GM12891 (cell line): Measurements from ENCODE around the gene FAM241A.
"Not testable (repeated sequence)": the region's sequence is repeated elsewhere in the genome, so short reads cannot be mapped to it uniquely, and the experiment has no call there.

ENCODE experiments used
- DNase-seq: peaks from one replicate; pipeline ENCODE4 v3.0.0; 2011; ENCODE audit warnings: low spot score; ENCODE audit not compliant: insufficient read length
- FAIRE-seq: peaks from 2 replicates; lab custom pipeline; 2011; peaks lifted over from hg19 to GRCh38; lab: Jason Lieb, UNC
- PAX5 ChIP-seq: IDR thresholded peaks from 2 replicates; pipeline ENCODE4 v1.6.1; 2011; ENCODE audit warnings: low read length, moderate library complexity, mild to moderate bottlenecking; ENCODE audit not compliant: insufficient read depth, severe bottlenecking
- POLR2A ChIP-seq: IDR thresholded peaks from 2 replicates; pipeline ENCODE4 v1.6.1; 2011; ENCODE audit warnings: low read depth, low read length, control low read depth
- POLR2AphosphoS5 ChIP-seq: IDR thresholded peaks from 2 replicates; pipeline ENCODE4 v1.6.1; 2011; ENCODE audit warnings: low read depth, low read length, control low read depth
- POU2F2 ChIP-seq: IDR thresholded peaks from 2 replicates; pipeline ENCODE4 v1.6.1; 2011; ENCODE audit warnings: low read depth, mild to moderate bottlenecking, control low read depth, low read length, moderate library complexity
- SPI1 ChIP-seq: IDR thresholded peaks from 2 replicates; pipeline ENCODE4 v1.6.1; 2011; ENCODE audit warnings: low read depth, low read length, control low read depth
- TAF1 ChIP-seq: IDR thresholded peaks from 2 replicates; pipeline ENCODE4 v1.6.1; 2011; ENCODE audit warnings: low read depth, low read length, control low read depth

Gene FAM241A

DNA sequence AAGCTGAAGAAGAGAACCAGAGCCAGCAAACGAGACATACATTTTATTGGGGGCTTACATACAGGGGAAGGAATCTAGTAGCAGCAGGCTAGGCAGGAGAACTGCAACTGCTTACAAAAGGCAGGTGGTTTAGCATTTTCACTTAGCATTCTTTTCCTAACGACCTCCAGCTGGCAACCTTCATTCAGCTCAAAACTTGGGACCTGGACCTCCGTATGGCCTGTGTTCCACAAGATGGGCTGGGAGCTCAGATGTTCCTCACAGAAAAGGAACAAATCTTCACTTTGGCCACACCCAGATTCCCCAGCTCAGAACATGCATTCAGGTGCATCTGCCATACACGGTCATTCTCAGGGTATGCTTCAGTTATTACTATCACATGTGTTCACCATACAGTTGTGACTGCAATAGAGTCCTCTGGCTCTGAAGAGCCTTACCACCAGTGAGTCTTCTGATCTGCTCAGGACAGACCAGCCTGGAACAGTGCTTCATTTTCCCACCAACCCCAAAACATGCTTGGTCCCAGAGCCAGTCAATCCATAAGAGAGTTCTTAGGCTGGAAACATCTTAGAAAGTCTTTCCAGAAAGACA is 56.8 kb downstream of the FAM241A start:
- DNase-seq (no peak), FAIRE-seq (peak; percentile 88)
- no peak for TF ChIP-seq SPI1
- no peak for TF ChIP-seq POLR2A
- TF ChIP-seq POU2F2 = no peak
- TF ChIP-seq TAF1 = no peak
- TF ChIP-seq PAX5 = no peak
- TF ChIP-seq POLR2AphosphoS5 = no peak

DNA sequence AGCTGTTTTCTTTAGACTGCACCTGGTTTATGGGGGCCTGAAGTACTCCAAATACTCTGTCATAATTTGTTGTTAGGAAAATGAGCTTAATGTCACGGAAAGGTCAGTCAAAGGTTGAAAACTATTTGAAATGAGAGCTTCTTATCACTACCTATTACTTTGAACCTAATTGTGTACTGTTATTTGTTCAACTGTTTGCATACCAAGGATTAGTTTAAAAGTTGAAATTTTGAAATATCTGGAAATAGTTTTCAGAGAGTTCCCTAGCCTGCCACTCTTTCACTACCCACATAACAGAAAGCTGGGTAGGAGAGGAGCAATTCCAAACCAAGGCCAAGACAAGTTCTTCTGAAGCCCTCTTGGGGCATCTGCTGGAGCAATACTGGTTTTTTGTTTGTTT is 58.3 kb downstream of the FAM241A start:
- no peak for DNase-seq
- TF ChIP-seq PAX5 (no peak), TAF1 (no peak), POU2F2 (no peak), SPI1 (no peak), POLR2A (no peak), POLR2AphosphoS5 (no peak)
- no peak for FAIRE-seq

DNA sequence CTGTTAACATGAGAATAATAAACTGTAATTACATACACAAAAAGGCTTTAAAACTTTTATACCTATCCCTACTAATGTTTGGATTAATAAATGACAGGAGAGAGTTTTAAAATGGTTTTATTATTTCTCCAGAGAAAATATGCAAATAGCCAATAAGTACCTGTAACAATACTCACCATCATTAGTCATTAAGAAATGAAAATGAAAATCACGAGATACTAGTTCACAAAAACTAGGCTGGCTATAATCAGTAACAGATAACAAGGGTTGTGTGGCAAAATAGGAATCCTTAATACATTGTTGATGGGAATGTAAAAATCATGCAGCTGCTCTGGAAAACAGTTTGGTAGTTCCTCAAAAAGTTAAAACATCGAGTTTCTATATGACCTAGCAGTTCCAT is 61.2 kb downstream of the FAM241A start:
- DNase-seq (no peak), FAIRE-seq (no peak)
- TF ChIP-seq PAX5 = no peak
- TF ChIP-seq POU2F2 = no peak
- no peak; the same call in 1 of the 2 replicates for TF ChIP-seq SPI1
- TF ChIP-seq TAF1 = no peak
- no peak for TF ChIP-seq POLR2AphosphoS5
- TF ChIP-seq POLR2A = no peak

- not testable (repeated sequence) for FAIRE-seq, DNase-seq
Measured at GRCh38 chr4:112208137-112209095, 63.2 kb downstream of the FAM241A start.

DNA sequence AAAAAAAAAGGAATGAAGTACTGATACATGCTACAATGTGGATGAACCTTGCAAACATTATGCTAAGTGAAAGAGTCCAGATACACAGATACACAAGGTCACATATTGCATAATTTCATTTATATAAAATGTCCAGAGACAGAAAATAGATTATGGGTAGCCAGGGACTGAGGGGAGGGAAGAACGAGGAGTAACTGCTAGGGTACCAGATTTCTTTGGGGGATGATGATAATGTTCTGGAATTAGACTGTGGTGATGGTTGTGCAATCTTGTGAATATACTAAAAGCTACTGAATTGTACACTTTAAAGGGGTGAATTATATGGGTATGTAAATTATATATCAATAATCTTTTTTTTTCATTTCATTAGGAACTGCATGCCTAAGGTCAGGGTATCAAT is 65.5 kb downstream of the FAM241A start:
- FAIRE-seq = no peak
- no peak for TF ChIP-seq SPI1
- TF ChIP-seq PAX5 = no peak
- no peak for TF ChIP-seq POLR2AphosphoS5
- no peak for TF ChIP-seq POLR2A
- TF ChIP-seq POU2F2 = no peak
- no peak for TF ChIP-seq TAF1
- no peak for DNase-seq

- no peak for FAIRE-seq
- DNase-seq = no peak
Measured at GRCh38 chr4:112213091-112213490, 67.8 kb downstream of the FAM241A start.

GRCh38 chr4:112213856-112214255 is 68.6 kb downstream of the FAM241A start:
- peak; percentile 55 for FAIRE-seq
- TF ChIP-seq POU2F2 (no peak), PAX5 (no peak), TAF1 (no peak), SPI1 (no peak), POLR2AphosphoS5 (no peak), POLR2A (no peak)
- no peak for DNase-seq

More at GRCh38 chr4:112213091-112213490, 67.8 kb downstream of the FAM241A start:
- TF ChIP-seq POLR2AphosphoS5 (no peak), SPI1 (peak; percentile 83)

- no peak for FAIRE-seq
Measured at GRCh38 chr4:112214390-112215264, 69.4 kb downstream of the FAM241A start.

GRCh38 chr4:112219826-112220366 is 74.6 kb downstream of the FAM241A start:
- no peak for DNase-seq
- no peak for TF ChIP-seq PAX5
- TF ChIP-seq SPI1 = no peak
- TF ChIP-seq POLR2A = no peak
- no peak for TF ChIP-seq POLR2AphosphoS5
- TF ChIP-seq TAF1 = no peak
- TF ChIP-seq POU2F2 = no peak

More at GRCh38 chr4:112214390-112215264, 69.4 kb downstream of the FAM241A start:
- no peak for DNase-seq
- no peak for TF ChIP-seq TAF1
- TF ChIP-seq PAX5 = no peak
- TF ChIP-seq POLR2AphosphoS5 = no peak
- no peak for TF ChIP-seq SPI1
- TF ChIP-seq POU2F2 = no peak
- no peak for TF ChIP-seq POLR2A

More at GRCh38 chr4:112219826-112220366, 74.6 kb downstream of the FAM241A start:
- no peak for FAIRE-seq
